ENCODE data around the gene CRYAB. TPM values are rescaled to one million over a fixed set of nuclear protein-coding genes. Genes with fewer than 3 reads are reported as not detected.
"Not testable (repeated sequence)": the region's sequence is repeated elsewhere in the genome, so short reads cannot be mapped to it uniquely, and the experiment has no call there.

CRYAB gene
- polyA plus RNA-seq, 1 donor from 2014 or later: not detected

GRCh38 chr11:111938687-111939160, 27.2 kb upstream of the CRYAB start:
- peak overlapping the region; percentile 23 to 96 (median 79) for H3K4me3 Mint-ChIP-seq
- peaks cover 4% of the 10 kb centered on the region for H3K27me3 Mint-ChIP-seq
- H3K27ac Mint-ChIP-seq: peak overlapping the region in 1 of 3 donors; percentile 61
- H3K36me3 Mint-ChIP-seq: peaks cover 3% of the 10 kb centered on the region
- H3K9me3 Mint-ChIP-seq: no peaks in the 10 kb centered on the region
- peaks cover 12 to 26% (median 23%) of the 10 kb centered on the region in 3 donors for H3K4me1 Mint-ChIP-seq

GRCh38 chr11:111937844-111938243, 26.3 kb upstream of the CRYAB start:
- H3K4me1 Mint-ChIP-seq: peaks cover 12 to 26% (median 23%) of the 10 kb centered on the region in 3 donors
- no peaks in the 10 kb centered on the region for H3K9me3 Mint-ChIP-seq
- H3K27me3 Mint-ChIP-seq: peaks cover 4% of the 10 kb centered on the region
- peak overlapping the region; percentile 74 to 96 (median 88) for H3K4me3 Mint-ChIP-seq
- peak overlapping the region in 1 of 3 donors; percentile 71 for H3K27ac Mint-ChIP-seq
- peaks cover 3% of the 10 kb centered on the region for H3K36me3 Mint-ChIP-seq

- Mint-ChIP-seq H3K36me3 (peaks cover 3% of the 10 kb centered on the region), H3K27me3 (peaks cover 8% of the 10 kb centered on the region), H3K4me1 (peaks cover 14 to 26% (median 25%) of the 10 kb centered on the region in 3 donors), H3K4me3 (peak overlapping the region; percentile 74 to 96 (median 88)), H3K27ac (no peak overlapping the region), H3K9me3 (no peaks in the 10 kb centered on the region)
These were observed 25.8 kb upstream of the CRYAB start for GRCh38 chr11:111937461-111937769.

- peaks cover 14 to 26% (median 25%) of the 10 kb centered on the region in 3 donors for H3K4me1 Mint-ChIP-seq
- peak overlapping the region in 1 of 3 donors; percentile 71 for H3K27ac Mint-ChIP-seq
- H3K36me3 Mint-ChIP-seq: peaks cover 3% of the 10 kb centered on the region
- H3K9me3 Mint-ChIP-seq: no peaks in the 10 kb centered on the region
- H3K4me3 Mint-ChIP-seq: peak overlapping the region; percentile 67 to 96 (median 79)
- H3K27me3 Mint-ChIP-seq: peaks cover 8% of the 10 kb centered on the region
These were observed 24.5 kb upstream of the CRYAB start for GRCh38 chr11:111936040-111936540.

- Mint-ChIP-seq H3K4me3 (peak overlapping the region in 2 of 4 donors; percentile 55 to 74), H3K9me3 (no peaks in the 10 kb centered on the region), H3K27ac (no peak overlapping the region), H3K27me3 (peaks cover 8% of the 10 kb centered on the region), H3K36me3 (peaks cover 3% of the 10 kb centered on the region), H3K4me1 (peaks cover 14 to 26% (median 25%) of the 10 kb centered on the region in 3 donors)
These were observed 23.9 kb upstream of the CRYAB start for GRCh38 chr11:111935317-111936039.

- Mint-ChIP-seq H3K9me3 (no peaks in the 10 kb centered on the region), H3K4me3 (no peak overlapping the region), H3K36me3 (peaks cover 3% of the 10 kb centered on the region), H3K27ac (no peak overlapping the region), H3K27me3 (peaks cover 6% of the 10 kb centered on the region), H3K4me1 (peaks cover 14 to 24% (median 24%) of the 10 kb centered on the region in 3 donors)
These were observed 22.7 kb upstream of the CRYAB start for GRCh38 chr11:111934306-111934705.

- peaks cover 6% of the 10 kb centered on the region for H3K27me3 Mint-ChIP-seq
- H3K4me3 Mint-ChIP-seq: no peak overlapping the region
- peaks cover 3% of the 10 kb centered on the region for H3K36me3 Mint-ChIP-seq
- H3K9me3 Mint-ChIP-seq: no peaks in the 10 kb centered on the region
- H3K27ac Mint-ChIP-seq: no peak overlapping the region
- H3K4me1 Mint-ChIP-seq: peaks cover 11 to 22% (median 20%) of the 10 kb centered on the region in 3 donors
These were observed 22.3 kb upstream of the CRYAB start for GRCh38 chr11:111933872-111934271.

GRCh38 chr11:111933176-111933575, 21.6 kb upstream of the CRYAB start:
- not testable (repeated sequence) for H3K4me3 Mint-ChIP-seq, H3K27me3 Mint-ChIP-seq, H3K36me3 Mint-ChIP-seq, H3K27ac Mint-ChIP-seq, H3K9me3 Mint-ChIP-seq
- H3K4me1 Mint-ChIP-seq: peaks cover 6 to 15% (median 13%) of the 10 kb centered on the region in 3 donors

GRCh38 chr11:111932611-111932950, 21.0 kb upstream of the CRYAB start:
- peaks cover 3% of the 10 kb centered on the region for H3K36me3 Mint-ChIP-seq

GRCh38 chr11:111930472-111930871, 18.9 kb upstream of the CRYAB start:
- H3K9me3 Mint-ChIP-seq: peaks cover 0 to 2% (median 0%) of the 10 kb centered on the region in 3 donors
- peak overlapping the region in 1 of 3 donors; percentile 13 for H3K27ac Mint-ChIP-seq
- H3K27me3 Mint-ChIP-seq: peaks cover 3% of the 10 kb centered on the region
- H3K36me3 Mint-ChIP-seq: peaks cover 3% of the 10 kb centered on the region
- H3K4me3 Mint-ChIP-seq: no peak overlapping the region
- H3K4me1 Mint-ChIP-seq: peaks cover 8 to 13% (median 11%) of the 10 kb centered on the region in 3 donors

More at GRCh38 chr11:111932611-111932950, 21.0 kb upstream of the CRYAB start:
- Mint-ChIP-seq H3K4me1 (peaks cover 5 to 12% (median 9%) of the 10 kb centered on the region in 3 donors), H3K4me3 (peak overlapping the region in 1 of 4 donors; percentile 24), H3K9me3 (no peaks in the 10 kb centered on the region), H3K27ac (peak overlapping the region in 1 of 3 donors; percentile 16), H3K27me3 (peaks cover 6% of the 10 kb centered on the region)

- peak overlapping the region; percentile 86 to 93 (median 87) for H3K27ac Mint-ChIP-seq
- H3K36me3 Mint-ChIP-seq: no peaks in the 10 kb centered on the region
- H3K4me3 Mint-ChIP-seq: peak overlapping the region; percentile 85 to 93 (median 91)
- H3K27me3 Mint-ChIP-seq: no peaks in the 10 kb centered on the region
- peaks cover 0 to 2% (median 0%) of the 10 kb centered on the region in 3 donors for H3K9me3 Mint-ChIP-seq
- peaks cover 8 to 10% (median 9%) of the 10 kb centered on the region in 3 donors for H3K4me1 Mint-ChIP-seq
These were observed 15.2 kb upstream of the CRYAB start for GRCh38 chr11:111926505-111927391.

- Mint-ChIP-seq H3K27ac (peak overlapping the region in 2 of 3 donors; percentile 39 to 87), H3K36me3 (no peaks in the 10 kb centered on the region), H3K27me3 (no peaks in the 10 kb centered on the region), H3K9me3 (peaks cover 0 to 2% (median 0%) of the 10 kb centered on the region in 3 donors), H3K4me3 (peak overlapping the region; percentile 36 to 91 (median 82)), H3K4me1 (peaks cover 8 to 10% (median 9%) of the 10 kb centered on the region in 3 donors)
These were observed 14.4 kb upstream of the CRYAB start for GRCh38 chr11:111925953-111926352.

GRCh38 chr11:111923951-111924350, 12.4 kb upstream of the CRYAB start:
- Mint-ChIP-seq H3K9me3 (peaks cover 0 to 2% (median 0%) of the 10 kb centered on the region in 3 donors), H3K4me1 (peaks cover 8 to 10% (median 9%) of the 10 kb centered on the region in 3 donors), H3K4me3 (peak overlapping the region in 1 of 4 donors; percentile 45), H3K27ac (peak overlapping the region in 1 of 3 donors; percentile 28), H3K36me3 (no peaks in the 10 kb centered on the region), H3K27me3 (no peaks in the 10 kb centered on the region)

GRCh38 chr11:111923351-111923788, 11.8 kb upstream of the CRYAB start:
- Mint-ChIP-seq H3K4me3 (no peak overlapping the region), H3K27me3 (no peaks in the 10 kb centered on the region), H3K9me3 (peaks cover 0 to 2% (median under 1%) of the 10 kb centered on the region in 3 donors), H3K36me3 (no peaks in the 10 kb centered on the region), H3K4me1 (peaks cover 8 to 10% (median 9%) of the 10 kb centered on the region in 3 donors), H3K27ac (peak overlapping the region in 1 of 3 donors; percentile 28)
